Hematopoietic multipotent progenitor cell treated with erythropoietin and hydrocortisone succinate and interleukin-3 and kit ligand, for 4 days (in vitro differentiated cells): ENCODE results near the gene DRD3.

Experiments used
- DNase-seq: peaks from one replicate; pipeline ENCODE4 v3.0.0-alpha.2; 2015

The DRD3 gene

GRCh38 chr3:114178770-114179368, at the start of gene DRD3:
DRD3 (minus strand) TSS chr3:114179052; CDS start chr3:114171992, 7,060 bp downstream.
- peak; percentile 75 for DNase-seq

DNA sequence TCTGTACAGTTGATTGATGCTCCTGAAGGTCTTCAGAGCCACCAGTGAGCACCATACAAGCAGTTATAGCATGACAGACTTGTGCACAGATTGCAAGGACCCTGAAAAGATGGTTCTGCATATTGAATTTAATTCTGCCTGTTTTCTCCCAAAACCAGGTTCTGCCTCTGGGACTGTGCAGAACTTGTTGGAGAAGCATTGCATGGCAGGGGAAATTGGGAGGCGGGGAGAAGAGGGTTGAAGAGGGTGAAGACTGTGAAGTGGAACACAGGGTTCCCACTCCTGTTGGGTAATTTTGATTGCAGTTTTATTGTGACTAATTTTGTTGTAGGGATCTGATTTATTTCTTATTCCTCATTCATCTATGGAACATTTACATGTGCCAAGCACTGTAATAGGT, 48.2 kb upstream of the DRD3 start:
- no peak for DNase-seq

- no peak for DNase-seq
Measured at GRCh38 chr3:114226313-114226712, 47.5 kb upstream of the DRD3 start.

DNA sequence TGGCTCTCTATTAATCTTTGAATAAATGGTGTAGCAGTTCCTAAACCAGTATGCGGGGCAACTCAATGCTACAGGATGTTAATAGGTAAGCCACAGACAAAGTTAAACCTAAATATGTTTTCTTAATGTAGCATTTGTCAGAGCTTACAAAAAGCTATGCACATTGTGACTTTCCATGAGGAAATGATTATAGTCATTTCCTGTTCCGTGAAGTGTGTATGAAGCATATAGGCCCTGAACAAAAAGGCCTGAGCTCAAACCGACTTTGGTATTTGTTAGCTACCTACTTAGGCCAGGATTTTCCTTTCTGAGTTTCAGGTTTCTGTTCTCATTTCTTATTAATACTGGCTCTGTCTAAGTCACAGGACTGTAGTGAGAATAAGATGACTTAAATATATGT, 44.3 kb upstream of the DRD3 start:
- DNase-seq = no peak

GRCh38 chr3:114221881-114222264, 43.0 kb upstream of the DRD3 start:
- no peak for DNase-seq

DNA sequence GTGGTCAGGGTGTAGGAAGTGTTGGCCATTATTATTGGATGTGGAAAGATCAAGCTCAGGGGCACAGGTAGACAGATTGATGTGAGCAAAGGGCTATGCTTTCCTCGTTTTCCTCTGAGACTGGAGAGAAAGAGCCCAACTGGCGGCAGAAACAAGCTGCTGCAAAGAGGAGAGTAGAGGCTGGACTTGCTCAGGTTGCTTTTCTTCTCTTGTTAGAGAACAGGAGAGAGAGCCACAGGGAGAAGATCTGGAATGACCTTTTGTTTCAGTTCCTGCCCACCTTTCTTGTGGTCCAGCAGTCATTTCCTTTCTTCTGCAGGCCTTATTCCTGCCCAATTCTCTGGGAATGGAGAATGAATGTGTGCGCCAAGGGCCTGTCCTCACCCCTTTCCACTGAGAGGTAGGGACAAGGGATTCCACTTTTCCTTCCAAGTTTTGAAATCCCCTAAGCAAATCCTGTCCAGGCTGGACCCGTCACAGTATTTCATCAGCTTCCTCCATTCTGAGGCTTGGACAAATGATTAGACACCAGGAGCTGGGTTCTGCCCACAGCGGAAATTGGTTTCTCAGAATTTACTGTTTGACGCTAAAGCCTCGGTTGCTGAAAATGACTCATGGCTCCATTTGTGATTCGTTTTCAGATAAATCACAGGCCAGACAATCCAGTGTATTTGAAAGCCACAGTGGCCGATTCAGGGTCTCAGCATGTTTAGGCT, 42.5 kb upstream of the DRD3 start:
- no peak for DNase-seq

- no peak for DNase-seq
Measured at GRCh38 chr3:114219741-114220140, 40.9 kb upstream of the DRD3 start.

- DNase-seq = no peak
Measured at GRCh38 chr3:114218578-114219185, 39.8 kb upstream of the DRD3 start.

DNA sequence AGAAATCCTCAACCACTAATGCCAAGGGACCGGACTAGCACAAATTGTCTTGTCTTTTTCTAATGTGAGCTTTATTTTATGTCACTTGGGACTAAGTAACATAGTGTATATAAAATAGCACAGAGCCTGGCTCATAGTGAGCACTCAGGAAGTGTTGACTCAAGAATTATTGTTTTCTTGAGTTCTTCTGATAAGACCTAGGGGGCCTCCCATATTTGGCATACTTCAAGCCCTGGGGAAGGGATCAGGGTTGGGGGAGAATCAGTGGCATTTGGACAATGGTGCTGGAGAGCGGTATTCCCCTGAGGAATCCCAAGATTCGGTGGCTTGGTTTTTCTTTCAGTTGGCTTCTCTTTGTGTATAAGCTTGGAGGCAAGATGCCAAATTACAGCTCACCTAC, 39.2 kb upstream of the DRD3 start:
- no peak for DNase-seq

- no peak for DNase-seq
Measured at GRCh38 chr3:114217266-114217665, 38.4 kb upstream of the DRD3 start.

- no peak for DNase-seq
Measured at GRCh38 chr3:114216186-114216970, 37.5 kb upstream of the DRD3 start.

- DNase-seq = no peak
Measured at GRCh38 chr3:114214542-114215341, 35.9 kb upstream of the DRD3 start.

GRCh38 chr3:114213627-114214541, 35.0 kb upstream of the DRD3 start:
- DNase-seq = peak; percentile 67

- no peak for DNase-seq
Measured at GRCh38 chr3:114213292-114213626, 34.4 kb upstream of the DRD3 start.

GRCh38 chr3:114212646-114213045, 33.8 kb upstream of the DRD3 start:
- no peak for DNase-seq

DNA sequence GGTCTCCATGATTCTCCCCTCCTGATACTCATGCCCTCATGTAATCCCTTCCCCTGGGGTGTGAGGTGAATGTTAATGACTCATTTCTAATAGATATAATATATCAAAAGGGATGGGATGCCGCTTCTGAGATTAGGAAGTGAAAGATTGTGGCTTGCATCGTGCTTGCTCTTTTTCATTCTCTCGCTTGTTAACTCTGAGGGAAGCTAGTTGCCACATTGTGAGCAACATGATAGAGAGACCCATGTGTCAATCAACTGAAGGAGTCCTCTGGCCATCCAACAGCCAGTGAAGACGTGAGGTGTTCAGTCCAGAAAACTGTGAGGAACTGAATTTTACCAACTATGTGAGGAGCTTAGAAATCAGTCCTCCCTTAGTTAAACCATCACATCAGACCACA, 28.9 kb upstream of the DRD3 start:
- DNase-seq = no peak

- DNase-seq = no peak
Measured at GRCh38 chr3:114206342-114206741, 27.5 kb upstream of the DRD3 start.

DNA sequence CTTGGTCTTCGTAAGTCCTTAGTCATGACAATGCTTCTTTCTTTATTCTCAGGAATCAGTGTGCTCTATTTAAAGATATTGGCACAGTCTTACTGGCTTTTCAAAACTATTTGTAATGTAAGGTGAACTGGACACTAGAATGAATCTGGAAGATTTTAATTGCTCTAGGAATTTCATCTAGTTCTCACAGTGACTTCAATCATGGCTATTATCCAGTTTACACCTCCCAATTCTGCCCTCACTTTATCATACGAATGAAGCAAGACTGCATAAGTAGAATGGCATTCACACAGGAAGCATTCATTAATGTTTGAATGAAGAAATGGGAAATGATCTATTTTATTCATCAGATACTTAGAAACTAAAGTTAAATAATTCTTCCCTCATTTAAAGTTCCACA, 26.7 kb upstream of the DRD3 start:
- DNase-seq = no peak

- no peak for DNase-seq
Measured at GRCh38 chr3:114194750-114195149, 15.9 kb upstream of the DRD3 start.

DNA sequence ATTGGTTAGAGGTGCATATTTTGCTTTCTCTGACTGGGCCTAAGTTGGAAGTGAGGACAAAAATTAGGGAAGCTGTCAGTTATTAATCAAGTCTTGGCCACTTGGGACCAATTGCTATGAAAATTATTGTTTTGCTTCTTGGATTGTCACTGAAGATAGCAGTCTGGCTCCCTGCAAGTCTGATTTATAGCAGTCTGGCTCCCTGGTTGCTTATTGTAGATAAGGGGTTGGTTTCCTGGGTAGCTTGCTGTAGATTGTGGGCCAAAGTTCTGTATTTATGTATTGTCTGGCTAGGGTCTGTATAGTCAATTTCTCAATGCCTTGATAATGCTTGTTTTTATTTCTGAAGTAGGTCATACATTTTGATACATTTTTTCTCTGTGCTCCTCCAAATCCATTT, 13.3 kb upstream of the DRD3 start:
- DNase-seq = peak; percentile 25

DNA sequence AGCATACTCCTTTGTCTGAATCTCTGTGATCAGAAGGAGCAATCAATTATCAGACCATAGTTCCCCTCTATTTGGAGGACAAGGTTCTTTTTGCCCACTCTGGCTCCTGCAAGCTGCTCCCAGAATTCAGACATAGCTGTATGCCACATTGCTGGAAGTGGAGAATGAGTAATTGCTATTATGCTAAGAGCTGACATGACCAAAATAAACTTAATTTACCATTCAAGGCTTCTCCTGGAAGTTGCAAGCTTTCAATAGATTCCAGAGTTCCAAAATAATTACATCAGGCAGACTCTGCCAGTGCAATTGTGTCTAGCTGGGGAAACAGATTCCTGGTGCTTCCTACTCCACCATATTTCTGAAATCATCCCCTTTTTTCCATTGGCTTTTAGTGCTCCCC, 7.6 kb upstream of the DRD3 start:
- DNase-seq = no peak

GRCh38 chr3:114179575-114179974, 723 bp upstream of the DRD3 start:
- DNase-seq = peak; percentile 42
